ENCODE measurements around the gene GALNT14.

The GALNT14 gene

DNA sequence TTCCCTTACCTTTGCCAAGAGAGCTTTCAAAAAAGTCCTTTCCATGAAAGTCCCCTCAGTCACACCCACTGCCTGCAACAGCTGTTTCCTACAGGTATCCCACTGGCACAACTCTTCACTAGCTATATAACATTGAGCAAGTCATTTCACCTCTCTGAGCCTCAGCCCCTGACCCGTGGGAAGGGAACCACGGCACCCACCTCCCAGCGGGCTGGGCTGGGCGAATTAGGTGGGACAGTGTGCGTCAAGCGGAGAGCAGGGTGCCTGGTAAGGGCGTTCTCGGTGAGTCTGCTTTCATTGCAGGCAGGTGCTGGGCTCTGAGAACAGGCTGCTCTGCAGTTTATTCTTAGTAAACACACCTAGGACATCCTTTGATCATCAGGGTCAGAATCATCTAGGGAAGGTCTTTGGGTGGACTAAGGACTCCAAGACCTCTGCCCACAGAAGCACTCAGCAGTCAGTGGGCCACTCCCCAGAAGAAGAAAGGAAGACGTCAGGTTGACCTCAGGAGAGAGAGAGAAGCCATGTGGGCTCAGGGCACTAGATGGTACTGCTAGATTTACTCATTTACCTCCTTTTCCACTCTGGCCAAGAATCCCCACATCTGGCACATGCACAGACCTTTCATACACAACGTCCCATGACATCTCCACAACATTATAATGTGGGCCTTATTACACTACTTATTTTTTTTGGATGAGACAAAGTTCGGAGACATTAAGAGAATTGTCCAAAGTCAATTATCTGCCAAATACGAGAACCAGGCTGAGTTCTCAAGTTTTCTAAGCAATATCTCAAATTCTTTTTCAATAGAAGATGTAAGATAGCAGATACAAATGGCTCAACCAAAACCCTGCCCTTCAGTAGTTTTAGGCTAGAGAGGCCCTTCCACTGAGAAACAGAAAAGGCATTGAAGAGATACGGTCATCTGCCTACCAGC lies 79.9 kb downstream of the GALNT14 start:
- TF ChIP-seq, protein P1, sequence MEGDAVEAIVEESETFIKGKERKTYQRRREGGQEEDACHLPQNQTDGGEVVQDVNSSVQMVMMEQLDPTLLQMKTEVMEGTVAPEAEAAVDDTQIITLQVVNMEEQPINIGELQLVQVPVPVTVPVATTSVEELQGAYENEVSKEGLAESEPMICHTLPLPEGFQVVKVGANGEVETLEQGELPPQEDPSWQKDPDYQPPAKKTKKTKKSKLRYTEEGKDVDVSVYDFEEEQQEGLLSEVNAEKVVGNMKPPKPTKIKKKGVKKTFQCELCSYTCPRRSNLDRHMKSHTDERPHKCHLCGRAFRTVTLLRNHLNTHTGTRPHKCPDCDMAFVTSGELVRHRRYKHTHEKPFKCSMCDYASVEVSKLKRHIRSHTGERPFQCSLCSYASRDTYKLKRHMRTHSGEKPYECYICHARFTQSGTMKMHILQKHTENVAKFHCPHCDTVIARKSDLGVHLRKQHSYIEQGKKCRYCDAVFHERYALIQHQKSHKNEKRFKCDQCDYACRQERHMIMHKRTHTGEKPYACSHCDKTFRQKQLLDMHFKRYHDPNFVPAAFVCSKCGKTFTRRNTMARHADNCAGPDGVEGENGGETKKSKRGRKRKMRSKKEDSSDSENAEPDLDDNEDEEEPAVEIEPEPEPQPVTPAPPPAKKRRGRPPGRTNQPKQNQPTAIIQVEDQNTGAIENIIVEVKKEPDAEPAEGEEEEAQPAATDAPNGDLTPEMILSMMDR (conservative IDR thresholded peaks at IDR 0.05; ENCODE audit: low read depth, low read length), result no peak
- DNase-seq (ENCODE audit: low read depth), result no peak
- no peak overlapping the region for H3K4me3 ChIP-seq (ENCODE audit: low read length)

DNA sequence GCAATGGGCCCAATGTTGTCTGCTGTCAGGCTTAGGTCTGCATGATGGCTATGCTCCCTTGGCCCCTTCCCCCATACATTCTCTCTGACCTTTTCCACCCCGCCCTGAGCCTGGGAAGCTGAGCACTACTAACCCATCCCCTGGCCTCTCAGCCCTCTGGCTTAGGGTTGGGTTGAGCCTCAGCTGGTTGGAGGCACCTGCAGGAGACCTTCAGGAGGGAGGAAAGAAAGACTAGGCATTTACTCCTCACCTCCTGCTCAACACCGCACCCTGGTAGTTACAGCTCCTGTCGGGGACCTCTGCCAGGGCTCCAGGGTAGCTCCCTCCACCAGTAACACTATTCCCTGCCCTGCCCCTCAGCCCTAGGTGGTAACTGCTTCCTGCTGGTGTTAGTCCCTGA lies 80.5 kb downstream of the GALNT14 start:
- no peak overlapping the region for H3K4me3 ChIP-seq (ENCODE audit: low read length)
- DNase-seq (ENCODE audit: low read depth), result no peak
- TF ChIP-seq, protein P1 (conservative IDR thresholded peaks at IDR 0.05; ENCODE audit: low read depth, low read length), result no peak

DNA sequence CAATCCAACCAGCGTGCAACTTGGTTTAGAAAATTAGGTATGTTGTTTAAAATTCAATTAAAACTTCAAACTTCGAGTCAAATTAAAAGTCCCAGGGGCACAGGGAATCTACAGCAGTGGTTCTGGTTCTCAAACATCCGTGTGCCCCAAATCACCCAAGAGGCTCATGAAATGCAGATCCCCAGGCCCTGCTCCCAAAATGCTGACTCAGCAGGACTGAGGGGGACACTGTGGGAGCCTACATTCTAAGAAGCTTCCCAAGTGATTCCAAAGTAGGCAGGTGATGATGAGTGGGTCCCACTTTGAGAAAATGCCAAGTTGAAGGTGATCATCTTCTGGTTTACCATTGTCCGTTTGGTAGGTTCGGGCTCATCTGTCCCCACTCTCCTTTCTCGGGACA lies 82.3 kb downstream of the GALNT14 start:
- TF ChIP-seq, protein P1 (conservative IDR thresholded peaks at IDR 0.05; ENCODE audit: low read depth, low read length), result no peak
- no peak for DNase-seq (ENCODE audit: low read depth)
- H3K4me3 ChIP-seq (ENCODE audit: low read length), result no peak overlapping the region

DNA sequence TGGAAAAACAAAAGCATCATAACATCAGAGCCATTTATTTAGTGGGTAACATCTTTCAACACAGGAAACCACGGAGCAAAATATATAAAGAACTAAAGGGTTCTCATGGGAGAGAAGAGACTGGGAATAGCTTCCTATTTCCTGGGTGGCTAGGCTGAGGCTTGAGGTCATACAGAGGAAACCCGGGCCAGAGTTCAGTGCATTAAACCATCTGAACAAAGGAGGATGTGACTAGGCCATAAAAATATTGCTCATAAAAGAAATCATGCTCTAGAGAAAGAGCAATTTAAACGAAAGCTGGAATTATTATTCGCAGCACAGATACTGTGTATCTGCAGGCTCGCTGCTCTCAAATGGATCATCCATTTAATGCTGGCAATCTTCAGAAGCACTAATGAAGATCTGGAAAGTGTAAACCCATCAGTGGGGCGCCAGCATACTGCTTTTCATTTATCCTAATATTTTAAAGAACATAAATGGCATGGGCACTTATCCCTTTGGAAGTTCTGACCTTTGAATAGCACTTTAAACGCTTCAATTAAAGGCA lies 83.3 kb downstream of the GALNT14 start:
- H3K4me3 ChIP-seq (ENCODE audit: low read length), result no peak overlapping the region
- TF ChIP-seq, protein P1 (conservative IDR thresholded peaks at IDR 0.05; ENCODE audit: low read depth, low read length), result no peak
- DNase-seq (ENCODE audit: low read depth), result no peak

DNA sequence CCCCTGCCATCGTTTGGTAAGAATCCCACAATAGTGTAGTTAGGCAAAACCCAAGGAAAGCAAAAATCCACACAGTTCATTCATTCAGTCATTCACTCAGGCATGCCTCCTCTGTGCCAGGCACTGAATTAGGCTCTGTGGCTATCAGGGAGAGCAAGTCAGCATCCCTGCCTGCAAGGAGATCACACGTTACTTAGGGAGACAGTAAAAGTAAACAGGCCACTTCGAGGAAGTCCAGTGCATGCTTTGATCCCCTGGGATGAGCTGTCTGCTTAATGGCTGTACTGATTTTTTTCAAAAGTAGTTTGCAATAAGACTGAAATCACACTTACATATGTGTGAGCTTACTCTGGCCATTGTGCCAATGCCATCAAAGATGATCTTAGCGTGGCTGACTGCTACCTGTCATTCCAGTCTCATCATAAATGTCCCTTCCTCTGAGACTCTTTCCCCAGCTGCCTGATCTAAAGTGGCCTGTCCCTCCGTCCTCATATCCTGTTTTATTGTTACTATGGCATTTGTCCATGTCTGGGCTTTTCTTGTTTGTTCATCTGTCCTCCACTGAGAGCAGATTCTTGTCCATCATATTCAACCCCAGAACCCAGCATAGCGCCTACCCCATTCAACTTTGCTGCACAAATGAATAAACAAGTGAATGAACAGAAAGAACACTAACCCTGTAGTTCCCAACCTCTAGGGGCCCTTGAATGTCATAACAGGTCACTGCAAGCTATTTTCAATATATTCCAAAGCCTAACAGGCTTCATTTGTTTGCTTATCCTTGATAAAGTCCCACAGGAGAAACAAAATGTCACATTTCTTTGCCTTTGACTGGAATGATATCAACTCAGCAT lies 84.1 kb downstream of the GALNT14 start:
- H3K4me3 ChIP-seq (ENCODE audit: low read length), result no peak overlapping the region
- TF ChIP-seq, protein P1 (conservative IDR thresholded peaks at IDR 0.05; ENCODE audit: low read depth, low read length), result no peak
- no peak for DNase-seq (ENCODE audit: low read depth)

DNA sequence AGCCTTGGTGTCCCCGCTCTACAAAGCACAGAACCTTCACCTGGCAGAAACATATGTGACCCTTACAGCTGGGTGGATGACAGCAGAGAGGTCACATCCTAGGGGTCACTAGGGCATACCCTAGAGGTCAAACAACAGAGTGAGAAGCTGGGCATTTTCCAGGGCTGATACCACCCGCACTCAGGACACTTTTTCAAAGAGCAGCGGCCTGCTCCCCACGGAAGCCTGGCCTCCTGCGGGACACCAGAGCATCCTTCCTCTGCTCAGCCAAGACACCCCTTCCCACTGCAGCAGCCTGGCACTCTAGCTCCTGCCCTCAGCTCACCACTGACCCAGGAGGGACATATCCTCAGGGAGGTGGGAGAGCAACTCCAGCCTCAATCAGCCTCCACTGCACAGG lies 86.0 kb downstream of the GALNT14 start:
- H3K4me3 ChIP-seq (ENCODE audit: low read length), result no peak overlapping the region
- no peak for DNase-seq (ENCODE audit: low read depth)

More for the DNA sequence above, 86.0 kb downstream of the GALNT14 start:
- TF ChIP-seq, protein P1 (conservative IDR thresholded peaks at IDR 0.05; ENCODE audit: low read depth, low read length), result no peak

Data from retinal pigment epithelial cell (primary cell).